Measurements from ENCODE around the gene IL3RA.

GRCh38 chrX:1361275-1361674 lies 24.7 kb downstream of the IL3RA start:
- TF ChIP-seq CTCF (IDR thresholded peaks at IDR 0.05) = no peak
- TF ChIP-seq POLR2A (IDR thresholded peaks at IDR 0.05; ENCODE audit: low read depth) = no peak
- TF ChIP-seq POLR2AphosphoS5 (IDR thresholded peaks at IDR 0.05) = no peak
